Hematopoietic multipotent progenitor cell (in vitro differentiated cells): ENCODE data around the gene MLXIPL. TPM values are rescaled to one million over a fixed set of nuclear protein-coding genes. Genes with fewer than 3 reads are reported as not detected.
"Not testable (repeated sequence)": the region's sequence is repeated elsewhere in the genome, so short reads cannot be mapped to it uniquely, and the experiment has no call there.

Experiments
- DNase-seq, 3 donors: peaks; one replicate each; pipeline ENCODE4 v3.0.0-alpha.2; 2011 to 2015; ENCODE audit warnings: low read depth in 2 of 3, low spot score in 2 of 3
- total RNA-seq: library from RNA; depleted of rRNA; stranded (reverse); fragments of >200 nt; gene quantifications from one replicate; pipeline ENCODE4 v1.2.3, GENCODE V29; 2012

The MLXIPL gene
- total RNA-seq, 1 donor = not detected

- DNase-seq = no peak
Observed at GRCh38 chr7:73645643-73646174, 21.4 kb upstream of the MLXIPL start.

GRCh38 chr7:73644688-73645286 lies 20.5 kb upstream of the MLXIPL start:
- DNase-seq = no peak

GRCh38 chr7:73642834-73643233 lies 18.5 kb upstream of the MLXIPL start:
- DNase-seq = no peak

- no peak for DNase-seq
Observed at GRCh38 chr7:73638911-73639310, 14.6 kb upstream of the MLXIPL start.

- no peak for DNase-seq
Observed at GRCh38 chr7:73635428-73636200, 11.3 kb upstream of the MLXIPL start.

- no peak for DNase-seq
Observed at GRCh38 chr7:73633844-73634243, 9.5 kb upstream of the MLXIPL start.

GRCh38 chr7:73633323-73633722 lies 9.0 kb upstream of the MLXIPL start:
- DNase-seq = no peak

- DNase-seq = no peak
Observed at GRCh38 chr7:73631558-73631957, 7.2 kb upstream of the MLXIPL start.

GRCh38 chr7:73628504-73628903 lies 4.2 kb upstream of the MLXIPL start:
- DNase-seq = no peak

- DNase-seq = no peak
Observed at GRCh38 chr7:73626814-73627213, 2.5 kb upstream of the MLXIPL start.

GRCh38 chr7:73625276-73625675 lies 954 bp upstream of the MLXIPL start:
- no peak for DNase-seq

- no peak for DNase-seq
Observed at GRCh38 chr7:73624669-73625001, 313 bp upstream of the MLXIPL start.

GRCh38 chr7:73622909-73623797 lies 1.2 kb downstream of the MLXIPL start:
- DNase-seq = no peak

- no peak for DNase-seq
Observed at GRCh38 chr7:73622527-73622908, 1.8 kb downstream of the MLXIPL start.

GRCh38 chr7:73621168-73622063 lies 2.9 kb downstream of the MLXIPL start:
- DNase-seq = no peak

GRCh38 chr7:73619394-73619793 lies 4.9 kb downstream of the MLXIPL start:
- DNase-seq = not testable (repeated sequence)

GRCh38 chr7:73618538-73618937 lies 5.8 kb downstream of the MLXIPL start:
- DNase-seq = no peak

GRCh38 chr7:73617520-73617919 lies 6.8 kb downstream of the MLXIPL start:
- not testable (repeated sequence) for DNase-seq

GRCh38 chr7:73615886-73616285 lies 8.4 kb downstream of the MLXIPL start:
- no peak for DNase-seq

GRCh38 chr7:73614937-73615336 lies 9.4 kb downstream of the MLXIPL start:
- not testable (repeated sequence) for DNase-seq
